Esophagus muscularis mucosa (tissue), 4 donors: Measurements from ENCODE around the gene MRFAP1L1.

Experiments
- CTCF ChIP-seq, 3 experiments: fragments of 200-600 bp in 2 of 3; fragments of 450-650 bp in 1 of 3; sonication (generic) in 2 of 3; IDR thresholded peaks; one replicate each; pipeline ENCODE4 v1.5.1; 2017 to 2019; ENCODE audit warnings: antibody characterized with exemption in 3 of 3, mild to moderate bottlenecking in 2 of 3, moderate library complexity in 1 of 3
- EP300 ChIP-seq: sonication (generic); formaldehyde crosslinking; IDR thresholded peaks from one replicate; pipeline ENCODE4 v1.6.1; 2017; ENCODE audit warnings: antibody characterized with exemption
- POLR2A ChIP-seq: fragments of 450-650 bp; IDR thresholded peaks from one replicate; pipeline ENCODE4 v1.6.1; 2017; ENCODE audit warnings: antibody characterized with exemption, moderate library complexity, mild to moderate bottlenecking, low read depth

GRCh38 chr4:6706173-6706572 is 3.5 kb downstream of the MRFAP1L1 start:
- TF ChIP-seq POLR2A (no peak), CTCF (IDR thresholded peaks at IDR 0.05) (no peak), EP300 (no peak)
